Astrocyte (in vitro differentiated cells and primary cell): ENCODE results near the gene MYH7B.

Source experiments
- CTCF ChIP-seq: IDR thresholded peaks from 2 replicates; pipeline ENCODE4 v1.5.1; 2011; ENCODE audit warnings: low read depth, mild to moderate bottlenecking, inconsistent platforms, low read length, moderate library complexity; ENCODE audit not compliant: insufficient read depth
- EZH2 ChIP-seq: IDR thresholded peaks from 2 replicates; pipeline ENCODE4 v1.6.1; 2012; ENCODE audit warnings: mild to moderate bottlenecking, low read length, inconsistent platforms; ENCODE audit not compliant: insufficient read depth

DNA sequence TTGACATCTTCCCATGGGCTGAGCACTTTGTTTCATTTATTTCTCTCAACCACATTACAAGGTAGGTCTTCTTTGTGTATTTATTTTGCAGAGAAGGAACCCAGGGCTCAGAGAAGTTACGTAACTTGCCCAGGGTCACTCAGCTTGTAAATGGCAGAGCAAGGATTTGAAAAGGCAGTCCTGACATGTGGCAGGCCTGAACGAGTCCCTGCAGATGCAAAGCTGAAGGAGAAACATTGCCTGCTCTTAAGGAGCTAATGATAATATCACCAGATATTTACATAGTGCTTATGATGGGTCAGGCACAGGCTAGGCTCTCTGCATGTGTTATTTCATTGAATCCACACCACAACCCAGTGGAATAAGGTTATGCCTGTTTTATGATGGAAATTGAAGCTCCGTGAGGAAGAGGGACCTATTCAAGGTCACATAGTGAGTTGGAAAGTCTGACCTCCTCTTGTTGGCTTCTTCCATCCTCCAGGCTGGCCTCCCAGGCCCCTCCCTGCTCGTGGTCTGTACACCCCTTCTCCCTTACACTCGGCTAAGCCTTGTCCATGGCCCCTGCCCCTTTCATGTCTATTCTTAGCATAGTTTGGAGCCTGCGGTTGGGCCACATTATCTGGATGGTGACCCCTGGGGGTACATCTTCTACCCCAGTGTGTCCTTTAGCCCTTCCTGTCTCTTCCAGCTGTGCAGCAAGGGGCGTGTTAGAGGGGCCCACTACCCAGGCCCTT, 12.5 kb downstream of the MYH7B start:
- TF ChIP-seq CTCF (no peak), EZH2 (no peak)
